ENCODE results near the gene C22orf15.

DNA sequence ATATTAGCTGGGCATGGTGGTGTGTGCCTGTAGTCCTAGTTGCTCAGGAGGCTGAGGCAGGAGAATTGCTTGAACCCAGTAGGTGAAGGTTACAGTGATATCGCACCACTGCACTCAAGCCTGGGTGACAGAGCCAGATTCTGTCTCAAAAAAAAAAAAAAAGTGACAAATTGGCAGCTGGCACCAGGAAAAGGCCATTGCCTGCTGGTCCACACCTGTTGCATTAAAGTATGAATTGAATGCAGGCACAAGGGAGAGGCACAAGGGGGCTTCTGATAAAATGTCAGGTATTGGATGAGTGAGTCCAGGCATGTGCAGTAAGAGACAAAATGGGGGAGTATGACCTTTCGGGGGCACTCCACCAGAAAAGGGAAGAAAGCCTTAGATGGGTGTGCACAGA lies 40.1 kb upstream of the C22orf15 start:
- TF ChIP-seq CEBPB (IDR thresholded peaks at IDR 0.05; ENCODE audit: low read depth) (no peak), TCF7L2 (IDR thresholded peaks at IDR 0.05; ENCODE audit: borderline replicate concordance, extremely low read depth, insufficient read depth, insufficient read length) (no peak), ATF3 (IDR thresholded peaks at IDR 0.05) (no peak)
- TF ChIP-seq, protein P1, sequence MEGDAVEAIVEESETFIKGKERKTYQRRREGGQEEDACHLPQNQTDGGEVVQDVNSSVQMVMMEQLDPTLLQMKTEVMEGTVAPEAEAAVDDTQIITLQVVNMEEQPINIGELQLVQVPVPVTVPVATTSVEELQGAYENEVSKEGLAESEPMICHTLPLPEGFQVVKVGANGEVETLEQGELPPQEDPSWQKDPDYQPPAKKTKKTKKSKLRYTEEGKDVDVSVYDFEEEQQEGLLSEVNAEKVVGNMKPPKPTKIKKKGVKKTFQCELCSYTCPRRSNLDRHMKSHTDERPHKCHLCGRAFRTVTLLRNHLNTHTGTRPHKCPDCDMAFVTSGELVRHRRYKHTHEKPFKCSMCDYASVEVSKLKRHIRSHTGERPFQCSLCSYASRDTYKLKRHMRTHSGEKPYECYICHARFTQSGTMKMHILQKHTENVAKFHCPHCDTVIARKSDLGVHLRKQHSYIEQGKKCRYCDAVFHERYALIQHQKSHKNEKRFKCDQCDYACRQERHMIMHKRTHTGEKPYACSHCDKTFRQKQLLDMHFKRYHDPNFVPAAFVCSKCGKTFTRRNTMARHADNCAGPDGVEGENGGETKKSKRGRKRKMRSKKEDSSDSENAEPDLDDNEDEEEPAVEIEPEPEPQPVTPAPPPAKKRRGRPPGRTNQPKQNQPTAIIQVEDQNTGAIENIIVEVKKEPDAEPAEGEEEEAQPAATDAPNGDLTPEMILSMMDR (IDR thresholded peaks at IDR 0.05 in 2 of 3, conservative IDR thresholded peaks at IDR 0.05 in 1 of 3; ENCODE audit: borderline replicate concordance in 1 of 3, insufficient read depth in 1 of 3, low read depth in 2 of 3, low read length in 2 of 3) = no peak
